Ishikawa (cell line): ENCODE measurements around the gene CBLB.

Source experiments
- CEBPB ChIP-seq: IDR thresholded peaks from 2 replicates; pipeline ENCODE4 v1.6.1; 2012
- CREB1 ChIP-seq: IDR thresholded peaks from 2 replicates; pipeline ENCODE4 v1.6.1; 2012; ENCODE audit warnings: low read depth
- EGR1 ChIP-seq: IDR thresholded peaks from 2 replicates; pipeline ENCODE4 v1.6.1; 2012
- EP300 ChIP-seq: IDR thresholded peaks from 2 replicates; pipeline ENCODE4 v1.6.1; 2012; ENCODE audit warnings: borderline replicate concordance
- FOXM1 ChIP-seq: IDR thresholded peaks from 2 replicates; pipeline ENCODE4 v1.6.1; 2012; ENCODE audit warnings: low read depth, borderline replicate concordance
- MAX ChIP-seq: IDR thresholded peaks from 2 replicates; pipeline ENCODE4 v1.6.1; 2012
- RAD21 ChIP-seq: IDR thresholded peaks from 2 replicates; pipeline ENCODE4 v1.6.1; 2012; ENCODE audit warnings: low read depth
- REST ChIP-seq: IDR thresholded peaks from 2 replicates; pipeline ENCODE4 v1.6.1; 2012; ENCODE audit warnings: low read depth, mild to moderate bottlenecking
- TAF1 ChIP-seq: IDR thresholded peaks from 2 replicates; pipeline ENCODE4 v1.6.1; 2012; ENCODE audit warnings: low read depth, mild to moderate bottlenecking
- TCF12 ChIP-seq: IDR thresholded peaks from 2 replicates; pipeline ENCODE4 v1.6.1; 2012; ENCODE audit warnings: low read depth
- TEAD4 ChIP-seq: IDR thresholded peaks from 2 replicates; pipeline ENCODE4 v1.6.1; 2012
- USF1 ChIP-seq: IDR thresholded peaks from 2 replicates; pipeline ENCODE4 v1.6.1; 2012
- YY1 ChIP-seq: IDR thresholded peaks from 2 replicates; pipeline ENCODE4 v1.6.1; 2012; ENCODE audit warnings: low read depth
- ZBTB7A ChIP-seq: IDR thresholded peaks from 2 replicates; pipeline ENCODE4 v1.6.1; 2012; ENCODE audit warnings: low read depth

GRCh38 chr3:105826778-105827634 lies 41.8 kb downstream of the CBLB start:
- TF ChIP-seq EP300 (no peak), RAD21 (no peak), EGR1 (no peak), TAF1 (no peak), USF1 (no peak), ZBTB7A (no peak), REST (no peak), YY1 (no peak), MAX (no peak), FOXM1 (no peak), TCF12 (no peak), CREB1 (no peak), TEAD4 (no peak), CEBPB (no peak)
